ENCODE results near the gene IL32. TPM values are rescaled to one million over a fixed set of nuclear protein-coding genes. Genes with fewer than 3 reads are reported as not detected.
"Not testable (repeated sequence)": the region's sequence is repeated elsewhere in the genome, so short reads cannot be mapped to it uniquely, and the experiment has no call there.

The IL32 gene
- total and polyA plus RNA-seq, 5 experiments from 2014 or later: 363 to 2,118 (median 1,686) TPM

DNA sequence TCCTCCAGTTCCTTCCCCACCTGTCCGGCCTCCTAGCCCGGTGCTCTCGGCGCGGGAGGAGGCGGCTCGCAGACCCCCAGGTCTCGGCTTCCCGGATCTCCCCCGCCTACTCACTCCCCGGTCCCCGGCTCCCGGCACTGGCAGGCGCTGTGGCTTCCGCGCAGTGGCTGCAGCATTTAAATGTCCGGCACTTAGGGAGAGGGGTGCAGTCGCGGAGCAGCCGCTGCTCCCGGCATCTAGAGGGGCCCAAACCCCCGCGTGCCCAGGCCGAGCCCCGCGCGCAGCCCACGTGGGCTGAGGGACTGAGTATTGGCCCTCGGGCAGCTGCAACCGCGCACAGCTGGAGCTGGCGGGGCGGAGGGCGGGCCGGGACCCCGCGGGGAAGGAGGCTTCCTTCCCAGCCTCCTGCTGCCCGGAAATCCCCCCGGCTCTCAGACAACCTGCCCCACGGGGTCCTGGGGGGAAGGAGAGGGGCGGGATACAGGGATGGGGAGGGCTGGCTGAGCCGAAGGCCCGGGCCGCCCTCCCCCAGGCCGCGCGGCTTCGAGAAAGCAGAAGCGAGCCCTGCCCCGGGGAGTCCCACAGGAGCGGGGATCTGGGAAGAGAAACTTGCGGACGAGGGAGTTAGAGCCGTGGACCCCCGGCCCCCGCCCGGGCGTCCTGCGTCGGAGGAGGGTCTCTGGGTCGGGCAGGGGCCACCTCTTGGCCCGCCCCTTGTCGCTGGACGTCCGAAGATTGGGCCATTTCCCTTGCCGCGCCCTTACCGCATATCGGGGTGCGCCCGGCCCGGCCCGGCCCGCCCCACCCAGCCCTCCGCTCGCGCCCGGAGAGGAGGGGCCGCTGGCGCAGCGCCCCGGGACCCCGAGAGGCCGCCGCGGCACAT is 19.4 kb upstream of the IL32 start, which contains the start of gene MMP25:
Gene MMP25, plus strand, starts transcription at position 804 of the 883 bp plus-strand sequence. CDS start 357 bp downstream, outside the sequence.
- Mint-ChIP-seq H3K4me1 (peaks cover 16 to 32% (median 29%) of the 10 kb centered on the region in 4 donors), H3K27me3 (peaks cover 0 to 27% (median 21%) of the 10 kb centered on the region in 5 donors), H3K9me3 (no peaks in the 10 kb centered on the region), H3K27ac (peak within 1 kb of the TSS in 2 of 10 donors; percentile 52 to 63), H3K4me3 (peak within 1 kb of the TSS; percentile 71 to 87 (median 78)), H3K36me3 (no peaks in the 10 kb centered on the region)
- DNase-seq: no peak
- POLR2A ChIA-PET: interaction anchor here (1.0 to 4.7 kb wide), 6 partner anchors 11 to 113 kb away, joined by 3 to 23 read pairs (median 4); no protein-coding TSS in a partner anchor
- peak; percentile 29 to 45 for ATAC-seq

DNA sequence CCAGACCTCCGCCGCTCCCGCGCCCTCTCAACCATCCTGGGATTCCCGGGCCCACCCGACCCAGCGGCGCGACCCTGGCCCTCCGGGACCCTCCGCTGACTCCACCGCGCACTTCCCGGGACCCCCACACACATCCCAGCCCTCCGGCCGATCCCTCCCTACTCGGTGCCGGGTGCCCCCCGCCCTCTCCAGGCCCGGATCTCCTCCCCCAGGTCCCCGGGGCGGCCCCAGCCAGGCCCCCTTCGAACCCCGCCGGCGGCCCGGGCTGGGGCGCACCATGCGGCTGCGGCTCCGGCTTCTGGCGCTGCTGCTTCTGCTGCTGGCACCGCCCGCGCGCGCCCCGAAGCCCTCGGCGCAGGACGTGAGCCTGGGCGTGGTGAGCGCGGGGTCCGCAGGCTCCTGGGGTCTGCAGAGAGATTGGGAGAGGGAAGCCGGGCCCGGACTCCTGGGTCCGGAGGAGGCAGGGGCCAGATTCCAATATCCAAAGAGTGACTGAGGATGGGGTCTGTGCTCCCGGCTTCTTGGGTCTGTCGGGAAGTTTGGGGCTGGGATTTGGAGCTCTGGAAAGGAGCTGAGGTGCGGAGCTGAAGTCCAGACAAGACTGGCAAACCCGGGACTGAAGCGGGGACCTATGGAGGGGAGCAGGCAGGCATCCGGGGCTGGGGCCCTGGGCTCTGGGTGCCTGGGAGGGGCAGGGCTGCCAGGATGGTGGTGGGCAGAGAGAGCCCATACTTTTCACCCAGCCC is 18.6 kb upstream of the IL32 start:
- Mint-ChIP-seq H3K4me1 (peaks cover 16 to 34% (median 32%) of the 10 kb centered on the region in 4 donors), H3K4me3 (peak overlapping the region in 9 of 10 donors; percentile 24 to 71 (median 53)), H3K27me3 (peaks cover 0 to 24% (median 21%) of the 10 kb centered on the region in 5 donors), H3K9me3 (no peaks in the 10 kb centered on the region), H3K27ac (peak overlapping the region in 2 of 10 donors; percentile 43 to 52), H3K36me3 (no peaks in the 10 kb centered on the region)
- ATAC-seq (peak; percentile 52 to 57), DNase-seq (no peak)
- POLR2A ChIA-PET: interaction anchor here (0.5 to 4.7 kb wide), 12 partner anchors 12 to 167 kb away, joined by 3 to 23 read pairs (median 4); partner anchors contain the start of gene IL32

DNA sequence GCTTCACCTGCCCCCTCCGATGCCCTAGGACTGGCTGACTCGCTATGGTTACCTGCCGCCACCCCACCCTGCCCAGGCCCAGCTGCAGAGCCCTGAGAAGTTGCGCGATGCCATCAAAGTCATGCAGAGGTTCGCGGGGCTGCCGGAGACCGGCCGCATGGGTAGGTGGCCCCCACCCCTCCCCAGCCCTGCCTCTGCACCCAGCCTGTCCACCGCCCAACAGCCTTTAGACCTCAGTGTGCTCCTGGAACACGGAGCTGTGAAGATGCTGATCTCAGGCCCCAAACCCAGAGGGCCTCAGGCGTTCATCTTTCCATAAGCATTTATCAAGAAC is 18.1 kb upstream of the IL32 start:
- Mint-ChIP-seq H3K4me1 (peaks cover 19 to 37% (median 35%) of the 10 kb centered on the region in 4 donors), H3K4me3 (peak overlapping the region in 6 of 10 donors; percentile 52 to 76 (median 68)), H3K9me3 (no peaks in the 10 kb centered on the region), H3K27ac (peak overlapping the region in 2 of 10 donors; percentile 52 to 56), H3K36me3 (no peaks in the 10 kb centered on the region), H3K27me3 (peaks cover 0 to 23% (median 21%) of the 10 kb centered on the region in 5 donors)
- peak in 1 of 2 donors; percentile 18 for ATAC-seq
- no peak for DNase-seq
- POLR2A ChIA-PET: interaction anchor here (0.5 to 4.7 kb wide), 13 partner anchors 8 to 166 kb away, joined by 3 to 23 read pairs (median 4); partner anchors contain the start of gene IL32

DNA sequence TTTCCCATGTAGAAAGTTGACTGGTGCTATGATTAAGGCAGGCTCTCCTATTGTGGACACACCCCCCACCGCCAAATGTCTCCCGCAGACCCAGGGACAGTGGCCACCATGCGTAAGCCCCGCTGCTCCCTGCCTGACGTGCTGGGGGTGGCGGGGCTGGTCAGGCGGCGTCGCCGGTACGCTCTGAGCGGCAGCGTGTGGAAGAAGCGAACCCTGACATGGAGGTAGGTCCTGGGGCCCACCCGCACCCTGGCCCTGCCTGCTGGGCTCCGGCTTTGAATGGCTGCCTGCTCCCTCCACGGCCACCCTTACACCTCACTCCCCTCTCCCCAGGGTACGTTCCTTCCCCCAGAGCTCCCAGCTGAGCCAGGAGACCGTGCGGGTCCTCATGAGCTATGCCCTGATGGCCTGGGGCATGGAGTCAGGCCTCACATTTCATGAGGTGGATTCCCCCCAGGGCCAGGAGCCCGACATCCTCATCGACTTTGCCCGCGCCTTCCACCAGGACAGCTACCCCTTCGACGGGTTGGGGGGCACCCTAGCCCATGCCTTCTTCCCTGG is 15.4 kb upstream of the IL32 start:
- ATAC-seq: no peak
- peaks cover 0 to 12% (median 0%) of the 10 kb centered on the region in 3 donors for H3K36me3 Mint-ChIP-seq
- peak overlapping the region in 2 of 10 donors; percentile 24 to 29 for H3K27ac Mint-ChIP-seq
- peaks cover 28 to 47% (median 42%) of the 10 kb centered on the region in 4 donors for H3K4me1 Mint-ChIP-seq
- DNase-seq: no peak
- peak overlapping the region in 1 of 10 donors; percentile 29 for H3K4me3 Mint-ChIP-seq
- peaks cover 0 to 7% (median 2%) of the 10 kb centered on the region in 5 donors for H3K27me3 Mint-ChIP-seq
- no peaks in the 10 kb centered on the region for H3K9me3 Mint-ChIP-seq
- POLR2A ChIA-PET: interaction anchor here (1.1 to 4.7 kb wide), 3 partner anchors 9 to 79 kb away, joined by 3 to 23 read pairs (median 9); no protein-coding TSS in a partner anchor

DNA sequence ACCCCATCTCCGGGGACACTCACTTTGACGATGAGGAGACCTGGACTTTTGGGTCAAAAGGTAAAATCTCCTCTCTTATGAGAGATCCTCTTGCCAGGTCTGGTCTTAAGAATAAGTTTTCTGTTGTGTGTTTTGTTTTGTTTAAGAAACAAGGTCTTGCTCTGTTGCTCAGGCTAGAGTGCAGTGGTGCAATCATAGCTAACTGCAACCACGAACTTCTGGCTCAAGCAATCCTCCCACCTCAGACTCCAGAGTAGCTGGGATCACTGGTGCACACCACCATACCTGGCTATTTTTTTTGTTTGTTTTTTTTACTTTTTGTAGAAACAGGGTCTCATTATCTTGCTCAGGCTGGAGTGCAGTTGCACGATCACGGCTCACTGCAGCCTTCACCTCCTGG is 15.0 kb upstream of the IL32 start:
- DNase-seq (no peak), ATAC-seq (no peak)
- POLR2A ChIA-PET: interaction anchor here (1.1 to 1.4 kb wide), 3 partner anchors 13 to 48 kb away, joined by 3 to 4 read pairs (median 4); no protein-coding TSS in a partner anchor
- no peaks in the 10 kb centered on the region for H3K9me3 Mint-ChIP-seq
- H3K4me3 Mint-ChIP-seq: peak overlapping the region in 1 of 10 donors; percentile 29
- H3K36me3 Mint-ChIP-seq: peaks cover 0 to 12% (median 0%) of the 10 kb centered on the region in 3 donors
- H3K27ac Mint-ChIP-seq: peak overlapping the region in 4 of 10 donors; percentile 13 to 47 (median 36)
- H3K27me3 Mint-ChIP-seq: peaks cover 0 to 2% (median 0%) of the 10 kb centered on the region in 5 donors
- H3K4me1 Mint-ChIP-seq: peaks cover 31 to 47% (median 42%) of the 10 kb centered on the region in 4 donors

DNA sequence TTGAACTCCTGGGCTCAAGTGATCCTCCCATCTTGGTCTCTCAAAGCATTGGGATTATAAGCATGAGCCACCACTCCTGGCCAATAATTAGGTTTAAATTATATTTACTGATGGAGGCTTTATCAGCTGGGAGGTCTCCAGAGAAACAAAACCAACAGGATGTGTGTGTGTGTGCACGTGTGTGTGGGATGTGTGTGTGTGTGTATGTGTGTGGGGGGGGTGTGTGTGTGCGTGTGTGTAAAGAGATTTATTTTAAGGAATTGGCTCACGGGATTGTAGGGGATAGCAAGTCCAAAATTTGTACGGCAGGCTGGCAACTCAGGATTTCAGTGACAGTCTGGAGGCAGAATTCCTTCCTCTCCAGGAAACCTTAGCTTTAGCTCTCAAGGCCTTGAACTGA is 14.4 kb upstream of the IL32 start:
- Mint-ChIP-seq H3K4me1 (peaks cover 31 to 50% (median 44%) of the 10 kb centered on the region in 4 donors), H3K27me3 (peaks cover 0 to 2% (median 0%) of the 10 kb centered on the region in 5 donors), H3K4me3 (no peak overlapping the region), H3K27ac (peak overlapping the region in 5 of 10 donors; percentile 15 to 37 (median 25)), H3K9me3 (no peaks in the 10 kb centered on the region), H3K36me3 (peaks cover 0 to 12% (median 0%) of the 10 kb centered on the region in 3 donors)
- no peak for ATAC-seq
- no peak for DNase-seq
- POLR2A ChIA-PET: interaction anchor here (1.1 to 1.4 kb wide), 4 partner anchors 11 to 83 kb away, joined by 3 to 5 read pairs (median 4); no protein-coding TSS in a partner anchor

DNA sequence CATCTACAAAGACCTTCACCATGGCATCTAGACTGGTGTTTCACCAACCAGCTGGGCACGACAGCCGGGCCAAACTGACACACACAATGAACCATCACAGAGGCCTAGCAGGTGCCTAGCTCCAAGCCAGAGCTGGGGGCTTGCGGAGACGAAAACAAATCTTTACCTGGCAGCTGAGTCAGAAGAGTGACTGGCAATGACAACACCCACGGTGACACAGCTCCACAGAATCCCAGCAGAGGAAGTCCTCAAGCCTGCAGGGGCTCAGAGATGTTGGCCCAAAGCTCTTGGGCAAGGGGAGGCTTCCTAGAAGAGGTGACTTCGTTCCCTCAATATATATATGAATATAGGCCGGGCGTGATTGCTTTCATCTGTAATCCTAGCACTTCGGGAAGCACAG is 13.9 kb upstream of the IL32 start:
- no peak for DNase-seq
- H3K9me3 Mint-ChIP-seq: no peaks in the 10 kb centered on the region
- peaks cover 0 to 12% (median 0%) of the 10 kb centered on the region in 3 donors for H3K36me3 Mint-ChIP-seq
- peaks cover 31 to 50% (median 46%) of the 10 kb centered on the region in 4 donors for H3K4me1 Mint-ChIP-seq
- POLR2A ChIA-PET: interaction anchor here (0.6 to 1.4 kb wide), 5 partner anchors 12 to 82 kb away, joined by 3 to 5 read pairs (median 4); no protein-coding TSS in a partner anchor
- no peak for ATAC-seq
- peaks cover 0 to 2% (median 0%) of the 10 kb centered on the region in 5 donors for H3K27me3 Mint-ChIP-seq
- H3K4me3 Mint-ChIP-seq: no peak overlapping the region
- H3K27ac Mint-ChIP-seq: peak overlapping the region in 3 of 10 donors; percentile 8 to 59 (median 25)

DNA sequence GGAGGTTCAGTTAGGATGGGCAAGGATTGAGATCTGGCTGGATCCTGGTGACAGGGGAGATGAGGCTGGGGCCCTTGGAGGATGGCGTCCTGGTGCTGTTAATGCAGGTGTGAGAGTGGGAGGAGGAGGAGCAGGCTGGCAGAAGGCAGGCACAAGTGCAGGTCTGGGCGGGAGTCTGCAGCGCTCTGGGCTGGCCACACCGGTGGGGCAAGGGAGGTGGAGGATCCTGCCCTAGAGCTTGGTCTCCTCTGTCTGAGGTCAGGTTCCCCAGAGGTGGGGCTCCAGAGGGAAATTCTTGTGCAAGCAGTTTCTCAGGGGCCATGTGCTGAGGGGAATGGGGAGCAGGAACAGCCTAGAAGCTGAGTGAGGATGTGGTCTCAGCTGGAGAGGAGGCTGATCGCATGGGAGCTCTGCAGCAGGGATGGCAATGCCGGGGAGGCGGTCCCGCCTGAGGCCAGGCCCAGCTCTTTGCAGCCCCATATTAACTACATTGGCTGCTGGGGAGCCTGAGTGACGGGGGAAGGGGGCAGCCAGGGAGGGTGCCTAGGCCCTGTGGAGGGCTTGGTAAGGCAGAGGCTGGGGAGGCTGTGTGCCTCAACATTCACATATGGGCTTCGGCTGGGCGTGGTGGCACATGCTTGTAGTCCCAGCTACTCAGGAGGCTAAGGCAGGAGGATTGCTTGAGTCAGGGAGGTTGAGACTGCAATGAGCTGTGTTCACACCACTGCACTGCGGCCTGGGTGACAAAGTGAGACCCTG is 12.7 kb upstream of the IL32 start:
- Mint-ChIP-seq H3K27ac (peak overlapping the region in 4 of 10 donors; percentile 19 to 81 (median 27)), H3K4me3 (peak overlapping the region in 1 of 10 donors; percentile 46), H3K36me3 (peaks cover 0 to 16% (median 0%) of the 10 kb centered on the region in 3 donors)

DNA sequence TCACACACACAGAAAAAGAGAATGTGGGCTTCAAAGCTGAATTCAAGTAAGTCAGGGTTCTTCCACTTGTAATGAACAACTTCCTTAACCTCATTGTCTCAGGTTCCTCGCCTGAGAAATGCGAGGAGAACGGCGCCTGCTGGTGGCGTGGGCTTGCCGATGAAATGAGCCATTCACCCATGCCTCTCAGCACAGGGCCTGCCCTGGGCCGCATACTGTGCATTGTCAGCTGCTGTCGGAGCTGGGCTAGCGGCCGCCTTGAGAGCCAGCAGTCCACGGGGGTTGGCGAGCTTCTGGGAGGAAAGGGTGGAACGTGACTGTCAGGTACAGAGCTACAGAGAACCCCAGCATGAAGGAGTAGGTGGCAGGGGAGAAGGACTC is 12.1 kb upstream of the IL32 start:
- peak in 1 of 2 donors; percentile 39 for ATAC-seq
- POLR2A ChIA-PET, DNase-seq, H3K9me3 Mint-ChIP-seq, H3K27me3 Mint-ChIP-seq: not testable (repeated sequence)
- Mint-ChIP-seq H3K4me1 (peaks cover 33 to 56% (median 51%) of the 10 kb centered on the region in 4 donors), H3K36me3 (peaks cover 0 to 16% (median 0%) of the 10 kb centered on the region in 3 donors), H3K4me3 (peak overlapping the region in 1 of 10 donors; percentile 6), H3K27ac (peak overlapping the region in 1 of 10 donors; percentile 38)

More for the DNA sequence above, 12.7 kb upstream of the IL32 start:
- not testable (repeated sequence) for DNase-seq, H3K9me3 Mint-ChIP-seq, H3K27me3 Mint-ChIP-seq
- peak in 1 of 2 donors; percentile 23 for ATAC-seq
- POLR2A ChIA-PET: interaction anchor here (0.8 kb wide), 1 partner anchor 77 kb away, joined by 3 read pairs; no protein-coding TSS in a partner anchor
- H3K4me1 Mint-ChIP-seq: peaks cover 36 to 59% (median 54%) of the 10 kb centered on the region in 4 donors

DNA sequence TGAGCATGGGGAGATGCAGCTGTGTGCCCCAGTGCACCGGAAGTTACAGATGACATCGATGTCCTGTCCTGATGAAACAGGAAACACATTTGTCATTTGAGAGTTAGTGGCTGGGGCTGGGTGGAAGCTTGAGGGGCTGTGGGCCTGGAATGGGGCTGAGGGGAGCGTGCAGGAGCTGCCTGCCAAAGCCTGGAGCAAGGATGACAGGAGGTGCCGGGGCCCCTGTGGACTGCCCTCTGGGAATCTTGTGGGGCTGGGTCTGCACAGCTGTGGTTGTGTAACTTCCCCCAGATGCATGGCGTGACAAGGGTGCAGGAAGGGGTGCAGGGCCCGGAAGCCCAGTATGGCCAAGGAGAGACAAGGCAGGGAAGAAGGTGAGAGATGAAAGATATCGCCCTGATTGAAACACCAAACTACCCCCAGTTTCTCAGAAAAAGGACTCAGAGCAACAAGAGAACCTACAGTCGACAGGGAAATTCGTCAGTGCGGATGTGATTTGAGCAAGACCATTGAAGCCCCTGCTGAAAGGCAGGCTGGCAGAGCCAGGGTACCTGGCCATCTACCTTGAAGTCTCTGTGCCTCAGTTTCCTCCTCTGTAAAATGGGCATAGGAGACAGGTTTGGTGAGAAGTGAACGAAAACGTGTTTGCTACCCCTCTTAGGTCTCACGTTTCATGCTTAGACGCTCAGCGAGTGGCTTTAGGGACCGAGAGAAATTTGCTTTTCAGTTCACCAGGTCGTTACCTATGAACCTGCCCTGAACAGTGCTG is 10.3 kb upstream of the IL32 start:
- H3K4me3 Mint-ChIP-seq: peak overlapping the region; percentile 4 to 74 (median 58)
- POLR2A ChIA-PET: interaction anchor here (1.1 to 15.7 kb wide), 4 partner anchors 10 to 108 kb away, joined by 3 to 278 read pairs (median 4); partner anchors contain the start of genes IL32 and ZNF213
- H3K4me1 Mint-ChIP-seq: peaks cover 31 to 59% (median 54%) of the 10 kb centered on the region in 4 donors
- no peaks in the 10 kb centered on the region for H3K27me3 Mint-ChIP-seq
- ATAC-seq (no peak), DNase-seq (no peak)
- peak overlapping the region in 9 of 10 donors; percentile 11 to 93 (median 79) for H3K27ac Mint-ChIP-seq
- no peaks in the 10 kb centered on the region for H3K9me3 Mint-ChIP-seq
- H3K36me3 Mint-ChIP-seq: peaks cover 0 to 16% (median 0%) of the 10 kb centered on the region in 3 donors
